HEK293T (cell line): Measurements from ENCODE around the gene NBEA.

Source experiments
- CTCF ChIA-PET: fragments of 350-600 bp; formaldehyde crosslinking; extraction: SDS; loops from one replicate; lab custom pipeline; 2021; ENCODE audit warnings: antibody characterized with exemption, inconsistent platforms; lab: Yijun Ruan, JAX
- POLR2A ChIA-PET: fragments of 350-600 bp; formaldehyde crosslinking; extraction: SDS; loops from one replicate; lab custom pipeline; 2020; ENCODE audit warnings: antibody characterized with exemption, inconsistent platforms; lab: Yijun Ruan, JAX
- DNase-seq: peaks from one replicate; pipeline ENCODE4 v3.0.0; 2012; ENCODE audit warnings: mixed read lengths; ENCODE audit errors: extremely low spot score
- ARNT ChIP-seq: fragments of 450-650 bp; IDR thresholded peaks from 2 replicates; pipeline ENCODE4 v1.6.1; 2017; ENCODE audit warnings: mild to moderate bottlenecking
- BHLHE40 ChIP-seq: fragments of 450-650 bp; IDR thresholded peaks from 2 replicates; pipeline ENCODE4 v1.6.1; 2016; ENCODE audit warnings: mild to moderate bottlenecking, moderate library complexity, borderline replicate concordance
- CTBP1 ChIP-seq: fragments of 450-650 bp; IDR thresholded peaks from 2 replicates; pipeline ENCODE4 v1.6.1; 2016; ENCODE audit warnings: borderline replicate concordance
- ELF4 ChIP-seq: fragments of 450-650 bp; IDR thresholded peaks from 2 replicates; pipeline ENCODE4 v1.6.1; 2017; ENCODE audit warnings: antibody characterized with exemption
- FOXA1 ChIP-seq: fragments of 450-650 bp; IDR thresholded peaks from 2 replicates; pipeline ENCODE4 v1.6.1; 2016; ENCODE audit warnings: mild to moderate bottlenecking
- FOXK2 ChIP-seq: fragments of 450-650 bp; IDR thresholded peaks from 2 replicates; pipeline ENCODE4 v1.6.1; 2016; ENCODE audit warnings: mild to moderate bottlenecking
- FOXM1 ChIP-seq: fragments of 450-650 bp; IDR thresholded peaks from 2 replicates; pipeline ENCODE4 v1.6.1; 2017; ENCODE audit warnings: mild to moderate bottlenecking, borderline replicate concordance
- HDGF ChIP-seq: fragments of 450-650 bp; IDR thresholded peaks from 2 replicates; pipeline ENCODE4 v1.6.1; 2017; ENCODE audit warnings: antibody characterized with exemption, borderline replicate concordance
- L3MBTL2 ChIP-seq: fragments of 450-650 bp; conservative IDR thresholded peaks from 2 replicates; pipeline ENCODE4 v1.6.1; 2016; ENCODE audit warnings: mild to moderate bottlenecking
- LEF1 ChIP-seq: fragments of 450-650 bp; IDR thresholded peaks from 2 replicates; pipeline ENCODE4 v1.6.1; 2017; ENCODE audit warnings: mild to moderate bottlenecking, borderline replicate concordance
- NFRKB ChIP-seq: fragments of 450-650 bp; IDR thresholded peaks from 2 replicates; pipeline ENCODE4 v1.6.1; 2016; ENCODE audit warnings: mild to moderate bottlenecking, moderate library complexity
- SP1 ChIP-seq: fragments of 450-650 bp; IDR thresholded peaks from 2 replicates; pipeline ENCODE4 v1.6.1; 2017
- SUZ12 ChIP-seq: fragments of 450-650 bp; IDR thresholded peaks from 2 replicates; pipeline ENCODE4 v1.6.1; 2016; ENCODE audit warnings: mild to moderate bottlenecking
- TARDBP ChIP-seq: fragments of 450-650 bp; IDR thresholded peaks from 2 replicates; pipeline ENCODE4 v1.6.1; 2016
- ZNF384 ChIP-seq: fragments of 450-650 bp; IDR thresholded peaks from 2 replicates; pipeline ENCODE4 v1.6.1; 2016
- TF ChIP-seq, protein P1 (sequence below): fragments of 450-650 bp; IDR thresholded peaks from 2 replicates; pipeline ENCODE4 v1.6.1; 2016

NBEA gene

DNA sequence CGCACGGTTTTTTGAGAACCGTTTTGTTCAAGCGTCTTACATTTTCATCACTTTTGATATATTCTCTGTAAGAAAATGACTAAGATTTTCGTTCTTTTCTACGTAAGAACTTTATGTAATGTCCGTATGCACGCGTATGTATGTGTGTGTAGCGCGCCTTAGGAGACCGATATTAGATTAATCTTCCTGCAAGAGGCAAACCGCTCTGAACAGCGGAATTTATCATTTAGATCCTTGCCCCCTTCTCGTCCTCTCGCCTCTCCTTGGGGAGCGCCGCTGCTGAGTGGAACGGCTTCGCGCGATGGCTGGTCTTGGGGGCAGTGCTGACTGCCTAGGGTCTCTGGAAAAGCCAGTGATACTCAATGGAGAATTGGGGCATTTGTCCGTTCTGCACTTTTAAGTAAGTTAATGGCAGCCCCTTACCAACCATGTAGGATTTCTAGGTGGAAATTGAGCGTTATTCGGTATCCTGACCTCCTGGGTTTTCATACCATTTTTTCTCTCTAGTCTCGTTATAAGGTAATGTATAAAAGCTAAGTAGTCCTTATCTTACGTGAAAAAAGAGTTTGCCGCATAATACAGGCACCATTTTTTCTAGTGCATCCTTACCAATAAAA lies 529.7 kb downstream of the NBEA start:
- TF ChIP-seq FOXM1, result no peak
- no peak for TF ChIP-seq TARDBP
- TF ChIP-seq, protein P1, sequence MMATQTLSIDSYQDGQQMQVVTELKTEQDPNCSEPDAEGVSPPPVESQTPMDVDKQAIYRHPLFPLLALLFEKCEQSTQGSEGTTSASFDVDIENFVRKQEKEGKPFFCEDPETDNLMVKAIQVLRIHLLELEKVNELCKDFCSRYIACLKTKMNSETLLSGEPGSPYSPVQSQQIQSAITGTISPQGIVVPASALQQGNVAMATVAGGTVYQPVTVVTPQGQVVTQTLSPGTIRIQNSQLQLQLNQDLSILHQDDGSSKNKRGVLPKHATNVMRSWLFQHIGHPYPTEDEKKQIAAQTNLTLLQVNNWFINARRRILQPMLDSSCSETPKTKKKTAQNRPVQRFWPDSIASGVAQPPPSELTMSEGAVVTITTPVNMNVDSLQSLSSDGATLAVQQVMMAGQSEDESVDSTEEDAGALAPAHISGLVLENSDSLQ, result no peak
- no peak for TF ChIP-seq NFRKB
- no peak for TF ChIP-seq FOXK2
- TF ChIP-seq SUZ12, result no peak
- TF ChIP-seq LEF1, result no peak
- no peak for TF ChIP-seq SP1
- no peak for TF ChIP-seq L3MBTL2
- no peak for TF ChIP-seq ELF4
- TF ChIP-seq ARNT, result no peak
- no peak for TF ChIP-seq FOXA1
- CTCF ChIA-PET, result no interaction called here
- no peak for DNase-seq
- POLR2A ChIA-PET, result no interaction called here

DNA sequence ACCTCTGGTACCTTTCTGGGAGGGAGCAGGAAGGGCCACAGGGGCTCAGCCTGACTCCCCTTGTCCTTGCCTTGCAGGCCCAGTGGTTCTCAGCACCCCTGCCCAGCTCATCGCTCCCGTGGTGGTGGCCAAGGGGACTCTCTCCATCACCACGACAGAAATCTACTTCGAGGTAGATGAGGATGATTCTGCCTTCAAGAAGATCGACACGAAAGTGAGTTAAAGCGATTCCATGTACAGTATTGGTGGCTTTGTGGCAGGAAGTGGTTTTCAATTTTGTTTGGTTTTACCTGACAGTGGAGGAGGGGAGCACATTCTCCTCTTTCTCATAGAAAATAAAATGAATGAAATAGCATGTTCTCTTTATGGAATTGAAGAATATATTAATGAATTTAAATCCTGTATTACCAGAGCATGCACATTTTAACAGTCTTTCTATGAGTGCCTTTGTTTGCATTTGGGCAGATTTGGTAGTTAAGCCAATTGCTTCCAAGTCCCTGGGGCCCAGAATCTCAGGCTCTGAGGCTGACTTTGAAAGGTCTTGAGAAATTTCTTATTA lies 530.3 kb downstream of the NBEA start:
- POLR2A ChIA-PET, result no interaction called here
- DNase-seq, result no peak
- CTCF ChIA-PET, result no interaction called here
- TF ChIP-seq FOXK2, result no peak
- no peak for TF ChIP-seq TARDBP
- TF ChIP-seq, protein P1, result no peak
- no peak for TF ChIP-seq CTBP1
- TF ChIP-seq FOXA1, result no peak
- TF ChIP-seq ELF4, result no peak
- no peak for TF ChIP-seq ZNF384
- no peak for TF ChIP-seq BHLHE40
- no peak for TF ChIP-seq FOXM1
- TF ChIP-seq NFRKB, result no peak
- no peak for TF ChIP-seq SP1
- TF ChIP-seq L3MBTL2, result no peak
- no peak for TF ChIP-seq HDGF
- TF ChIP-seq LEF1, result no peak
- TF ChIP-seq ARNT, result no peak
- no peak for TF ChIP-seq SUZ12

DNA sequence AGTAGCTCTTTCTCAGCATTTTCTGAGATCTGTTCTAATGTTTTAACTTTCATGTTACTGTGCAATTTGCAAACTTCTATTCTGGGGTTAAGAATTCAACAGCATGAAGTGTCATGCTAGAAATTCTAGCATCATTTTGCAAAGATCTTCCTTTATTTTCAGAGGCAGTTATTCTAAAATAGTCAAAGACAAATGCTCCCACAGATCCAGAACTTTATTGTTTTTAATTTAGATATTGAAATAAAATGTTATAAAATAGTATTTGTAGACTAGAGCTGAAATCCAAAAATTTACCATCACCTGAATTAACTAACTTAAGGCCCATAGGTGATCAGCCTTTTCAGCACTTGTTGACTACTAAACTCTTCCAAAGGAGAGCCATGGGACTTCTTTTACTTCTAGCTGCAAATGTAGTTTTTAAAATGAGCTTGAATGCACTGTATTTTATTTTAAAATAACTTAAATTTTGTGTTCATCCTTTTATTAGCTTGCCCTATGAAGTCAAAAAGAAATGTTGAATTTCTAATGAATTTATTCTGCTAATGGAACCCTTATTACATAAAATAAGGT lies 531.2 kb downstream of the NBEA start:
- CTCF ChIA-PET, result no interaction called here
- DNase-seq, result no peak
- TF ChIP-seq FOXA1 (no peak), ZNF384 (no peak), TARDBP (no peak), NFRKB (no peak)
- POLR2A ChIA-PET, result no interaction called here

DNA sequence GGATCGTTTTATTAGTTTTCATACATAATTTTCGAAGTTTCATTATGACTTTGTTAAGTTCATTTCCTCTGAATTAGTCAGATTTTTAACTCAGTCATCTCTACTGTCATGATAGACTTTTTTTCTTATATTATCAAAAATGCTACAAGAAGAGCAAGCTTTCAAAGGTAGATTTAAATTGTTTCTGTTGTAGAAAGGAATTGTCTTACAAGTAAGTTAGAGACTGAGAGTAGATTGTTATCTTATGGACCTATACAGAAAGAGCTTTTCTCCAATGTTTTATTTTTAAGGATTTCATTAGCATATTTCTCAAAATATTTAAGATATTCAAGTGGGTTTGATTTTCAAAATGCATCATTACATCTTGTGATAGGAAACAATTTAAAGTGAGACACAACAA lies 531.7 kb downstream of the NBEA start:
- TF ChIP-seq SP1 (no peak), LEF1 (no peak), NFRKB (no peak), BHLHE40 (no peak), SUZ12 (no peak), L3MBTL2 (no peak), FOXA1 (no peak), CTBP1 (no peak), ARNT (no peak), ELF4 (no peak), FOXK2 (no peak), FOXM1 (no peak), HDGF (no peak)
- DNase-seq, result no peak
- ChIA-PET POLR2A (no interaction called here), CTCF (no interaction called here)

DNA sequence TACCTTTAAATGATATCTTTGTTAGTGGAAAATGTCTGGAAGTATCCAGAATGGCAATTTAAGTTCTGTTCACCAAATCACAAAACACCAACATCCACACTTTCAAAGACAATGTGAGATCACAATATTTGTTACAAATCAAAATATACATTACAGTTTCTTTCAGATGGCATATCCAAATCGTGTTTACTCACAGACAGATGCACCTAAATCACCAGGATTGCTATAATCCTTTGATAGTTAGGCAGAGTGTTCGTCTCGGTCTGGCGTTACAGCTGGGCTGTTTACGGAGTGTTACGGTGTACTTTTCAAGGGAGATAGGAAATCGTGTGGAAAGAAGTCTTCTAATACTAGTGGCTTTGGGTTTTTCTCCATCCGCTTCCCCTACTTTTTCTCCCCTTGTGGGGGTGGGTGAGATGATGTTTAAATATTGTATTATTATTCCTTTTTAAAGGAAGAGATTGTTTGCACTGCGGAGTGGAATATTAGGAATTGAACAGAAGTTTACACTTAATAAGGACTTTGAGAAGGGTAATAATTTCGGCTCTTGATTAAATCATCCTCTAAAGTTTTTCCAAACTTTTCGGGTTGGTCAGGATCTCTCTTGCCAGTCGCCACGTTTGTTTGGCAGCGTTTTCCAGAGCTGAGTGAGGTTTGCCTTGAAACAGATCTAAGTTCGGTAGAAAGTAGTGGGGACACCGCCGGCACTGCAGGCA lies 532.6 kb downstream of the NBEA start:
- ChIA-PET POLR2A (interaction anchor here (0.8 kb wide), 1 partner anchor 148 kb away, joined by 3 read pairs; no protein-coding TSS in a partner anchor), CTCF (no interaction called here)
- peak; percentile 15 for DNase-seq
- no peak for TF ChIP-seq ARNT

DNA sequence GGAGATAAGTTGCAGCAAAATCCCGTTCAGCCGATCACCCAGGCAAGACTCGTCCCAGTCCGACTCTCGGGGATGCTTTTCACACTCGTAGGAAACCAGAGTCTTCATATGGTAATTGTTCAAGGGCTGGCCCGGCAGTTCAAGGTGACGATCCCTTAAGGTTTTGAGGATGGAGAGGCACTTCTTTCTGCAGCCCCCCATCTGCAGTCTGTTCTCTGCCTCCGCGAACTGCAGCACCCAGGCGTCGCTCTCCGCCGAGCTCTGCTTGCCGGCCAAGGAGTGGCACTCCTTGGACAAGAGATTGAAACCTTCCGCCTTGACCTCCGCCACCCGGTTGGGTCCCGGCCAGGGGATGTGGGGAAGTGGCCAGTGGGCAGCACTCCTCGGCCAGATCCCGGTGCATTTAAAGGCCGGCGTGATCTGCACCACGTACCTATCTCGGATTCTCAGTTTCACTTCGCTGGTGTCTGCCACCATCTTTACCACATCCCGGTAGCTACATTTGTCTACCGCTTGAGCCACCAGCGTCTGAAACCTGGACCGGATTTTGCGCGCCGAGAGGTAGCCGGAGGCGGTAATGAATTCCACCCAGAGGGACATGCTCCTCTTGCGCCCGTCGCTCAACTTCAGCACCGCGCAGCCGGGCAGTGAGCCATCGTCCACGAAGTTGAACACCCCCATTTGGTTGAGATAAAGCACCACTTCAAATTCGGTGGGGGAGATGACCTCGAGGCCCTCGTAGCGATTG lies 533.3 kb downstream of the NBEA start:
- TF ChIP-seq L3MBTL2 (peak; percentile 38), CTBP1 (no peak)
- TF ChIP-seq, protein P1, result peak; percentile 39; the same call in 1 of the 2 replicates
- ChIA-PET CTCF (interaction anchor here (0.6 to 1.5 kb wide), 2 partner anchors 12 to 213 kb away, joined by 3 to 4 read pairs; no protein-coding TSS in a partner anchor), POLR2A (interaction anchor here (0.8 kb wide), 1 partner anchor 148 kb away, joined by 3 read pairs; no protein-coding TSS in a partner anchor)
- DNase-seq, result peak; percentile 41
